DOHH2 (cell line): Measurements from ENCODE around the gene PDRG1.

ENCODE experiments used
- EZH2phosphoT487 ChIP-seq: fragments of 200-600 bp; sonication (generic); IDR thresholded peaks from 2 replicates; pipeline ENCODE4 v1.6.1; 2017; ENCODE audit warnings: borderline replicate concordance, mild to moderate bottlenecking, antibody characterized with exemption, low read length, moderate library complexity, mixed read lengths
- TF ChIP-seq, protein P1 (sequence below): fragments of 200-600 bp; sonication (generic); IDR thresholded peaks from one replicate; pipeline ENCODE4 v1.5.1; 2014; ENCODE audit warnings: antibody characterized with exemption, mild to moderate bottlenecking, low read depth, low read length; ENCODE audit not compliant: poor library complexity, severe bottlenecking

DNA sequence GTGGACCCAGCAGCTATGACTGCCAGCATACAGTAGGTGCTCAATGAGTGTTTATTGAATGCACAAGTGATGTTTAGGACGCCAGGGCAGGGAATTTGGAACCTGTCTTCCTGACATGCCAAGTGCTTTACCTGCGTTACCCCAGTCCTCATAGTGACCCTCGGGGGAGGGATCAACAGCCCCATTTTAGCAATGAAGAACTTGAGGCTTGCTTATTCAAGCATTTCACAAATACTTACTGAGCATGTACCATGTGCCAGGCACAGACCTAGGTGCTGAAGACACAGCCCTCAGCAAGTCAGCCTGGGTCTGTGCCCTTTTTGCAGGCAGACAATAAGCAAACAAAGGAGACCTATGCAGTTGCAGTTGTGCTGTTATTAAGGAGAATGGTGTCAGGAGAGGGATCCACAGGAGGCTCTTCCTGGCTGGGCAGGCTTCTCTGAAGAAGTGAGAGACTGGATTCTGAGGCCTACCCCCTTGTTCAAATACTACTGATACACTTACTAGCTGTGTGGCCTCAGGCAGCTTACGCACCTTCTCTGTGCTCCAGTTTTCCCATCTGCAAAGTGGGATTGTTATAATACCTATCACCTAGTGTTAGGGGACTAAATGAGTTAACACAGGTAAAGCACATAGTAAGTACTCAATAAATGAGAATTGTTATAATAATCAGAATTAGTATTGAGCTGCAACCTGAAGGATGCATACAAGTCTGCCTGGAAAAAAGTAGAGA, 41.6 kb downstream of the PDRG1 start:
- TF ChIP-seq, protein P1, sequence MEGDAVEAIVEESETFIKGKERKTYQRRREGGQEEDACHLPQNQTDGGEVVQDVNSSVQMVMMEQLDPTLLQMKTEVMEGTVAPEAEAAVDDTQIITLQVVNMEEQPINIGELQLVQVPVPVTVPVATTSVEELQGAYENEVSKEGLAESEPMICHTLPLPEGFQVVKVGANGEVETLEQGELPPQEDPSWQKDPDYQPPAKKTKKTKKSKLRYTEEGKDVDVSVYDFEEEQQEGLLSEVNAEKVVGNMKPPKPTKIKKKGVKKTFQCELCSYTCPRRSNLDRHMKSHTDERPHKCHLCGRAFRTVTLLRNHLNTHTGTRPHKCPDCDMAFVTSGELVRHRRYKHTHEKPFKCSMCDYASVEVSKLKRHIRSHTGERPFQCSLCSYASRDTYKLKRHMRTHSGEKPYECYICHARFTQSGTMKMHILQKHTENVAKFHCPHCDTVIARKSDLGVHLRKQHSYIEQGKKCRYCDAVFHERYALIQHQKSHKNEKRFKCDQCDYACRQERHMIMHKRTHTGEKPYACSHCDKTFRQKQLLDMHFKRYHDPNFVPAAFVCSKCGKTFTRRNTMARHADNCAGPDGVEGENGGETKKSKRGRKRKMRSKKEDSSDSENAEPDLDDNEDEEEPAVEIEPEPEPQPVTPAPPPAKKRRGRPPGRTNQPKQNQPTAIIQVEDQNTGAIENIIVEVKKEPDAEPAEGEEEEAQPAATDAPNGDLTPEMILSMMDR: no peak
- no peak for TF ChIP-seq EZH2phosphoT487
